ENCODE results near the gene FAM110D. TPM values are rescaled to one million over a fixed set of nuclear protein-coding genes. Genes with fewer than 3 reads are reported as not detected.

The FAM110D gene
- total RNA-seq, 4 donors from 2014 or later = 3.5 to 15.6 (median 6.8) TPM

DNA sequence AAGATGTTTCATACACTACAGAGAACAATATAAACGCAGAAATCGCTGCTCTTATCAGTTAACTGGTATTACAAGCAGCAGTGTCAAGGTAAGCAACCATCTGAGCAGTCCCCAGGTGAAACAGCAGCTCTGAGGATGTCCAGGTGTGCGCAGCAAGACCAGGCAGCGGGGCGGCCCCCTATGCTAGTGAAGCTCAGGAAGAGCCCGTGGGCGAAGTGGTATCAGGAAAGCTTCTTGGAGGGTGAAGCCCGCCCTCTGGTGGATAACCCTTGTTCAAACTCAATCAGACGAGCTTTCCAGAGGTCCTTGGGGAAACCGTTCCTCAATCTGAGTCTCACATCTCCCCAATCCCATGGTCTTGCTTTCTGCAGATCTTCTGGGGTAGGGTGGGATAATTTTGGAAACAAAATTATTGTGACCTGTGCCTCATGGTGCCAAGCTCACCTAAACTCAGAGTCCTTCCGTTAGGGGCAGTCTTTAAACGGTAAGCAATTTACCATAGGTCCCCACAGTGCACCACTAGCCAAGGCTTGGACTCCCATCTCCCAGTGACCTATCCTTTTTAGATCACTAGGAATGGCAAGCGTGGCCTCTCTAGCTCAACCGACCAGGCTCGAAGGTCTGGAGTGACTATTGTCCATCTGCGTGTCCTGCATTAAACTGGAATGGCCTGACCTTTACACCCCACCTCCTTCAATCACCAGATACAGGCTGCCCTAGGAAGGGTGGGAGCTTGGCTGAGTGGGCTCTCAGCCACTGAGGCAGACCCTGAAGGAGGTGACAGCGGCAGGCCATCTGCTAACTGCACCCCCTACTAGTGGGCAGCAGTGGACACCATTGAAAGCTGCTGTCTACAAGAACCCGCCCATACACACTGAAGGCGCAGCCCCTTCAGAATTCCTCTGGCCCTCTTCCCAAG, 13.6 kb upstream of the FAM110D start:
- Histone ChIP-seq H3K27me3 (no peaks in the 10 kb centered on the region), H3K4me3 (replicated peaks in 1 of 3) (no peak overlapping the region), H3K9me3 (no peaks in the 10 kb centered on the region), H3K36me3 (no peaks in the 10 kb centered on the region), H3K4me1 (peaks cover 4 to 6% of the 10 kb centered on the region in 2 donors), H3K27ac (no peak overlapping the region)
- WGBS, 2 donors = 26 to 28% methylated on average over 12 to 19 of the region's 19 CpGs
- intact Hi-C loops (cut with DNase I) = loop anchor here (2.0 to 10.0 kb wide), 2 partner anchors 40 to 110 kb away; no protein-coding TSS in a partner anchor
- DNase-seq = peak; percentile 88 to 89
- TF ChIP-seq POLR2A (IDR thresholded peaks at IDR 0.05) = no peak
- TF ChIP-seq, protein P1, sequence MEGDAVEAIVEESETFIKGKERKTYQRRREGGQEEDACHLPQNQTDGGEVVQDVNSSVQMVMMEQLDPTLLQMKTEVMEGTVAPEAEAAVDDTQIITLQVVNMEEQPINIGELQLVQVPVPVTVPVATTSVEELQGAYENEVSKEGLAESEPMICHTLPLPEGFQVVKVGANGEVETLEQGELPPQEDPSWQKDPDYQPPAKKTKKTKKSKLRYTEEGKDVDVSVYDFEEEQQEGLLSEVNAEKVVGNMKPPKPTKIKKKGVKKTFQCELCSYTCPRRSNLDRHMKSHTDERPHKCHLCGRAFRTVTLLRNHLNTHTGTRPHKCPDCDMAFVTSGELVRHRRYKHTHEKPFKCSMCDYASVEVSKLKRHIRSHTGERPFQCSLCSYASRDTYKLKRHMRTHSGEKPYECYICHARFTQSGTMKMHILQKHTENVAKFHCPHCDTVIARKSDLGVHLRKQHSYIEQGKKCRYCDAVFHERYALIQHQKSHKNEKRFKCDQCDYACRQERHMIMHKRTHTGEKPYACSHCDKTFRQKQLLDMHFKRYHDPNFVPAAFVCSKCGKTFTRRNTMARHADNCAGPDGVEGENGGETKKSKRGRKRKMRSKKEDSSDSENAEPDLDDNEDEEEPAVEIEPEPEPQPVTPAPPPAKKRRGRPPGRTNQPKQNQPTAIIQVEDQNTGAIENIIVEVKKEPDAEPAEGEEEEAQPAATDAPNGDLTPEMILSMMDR (IDR thresholded peaks at IDR 0.05) = peak; percentile 39 to 86 (median 72)

DNA sequence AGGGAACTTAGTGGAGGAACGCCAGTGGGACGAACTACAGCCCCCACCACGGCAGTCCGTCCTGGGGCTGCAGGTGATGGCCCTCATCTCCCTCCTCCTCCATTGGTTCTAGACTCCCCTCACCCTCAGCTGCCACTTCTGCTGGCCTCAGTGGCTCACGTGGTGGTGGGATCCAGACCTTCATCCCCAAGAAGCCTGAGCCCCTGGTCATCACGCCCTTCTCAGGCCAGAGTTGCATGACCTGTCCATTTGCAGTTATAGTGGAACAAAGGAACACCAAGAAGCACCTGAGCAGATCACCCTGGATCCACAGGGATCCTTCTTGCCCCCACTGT, 13.0 kb upstream of the FAM110D start:
- DNase-seq = no peak
- intact Hi-C loops (cut with DNase I) = loop anchor here (2.0 to 10.0 kb wide), 2 partner anchors 41 to 111 kb away; no protein-coding TSS in a partner anchor
- TF ChIP-seq, protein P1 (IDR thresholded peaks at IDR 0.05) = no peak
- no peak for TF ChIP-seq POLR2A (IDR thresholded peaks at IDR 0.05)

DNA sequence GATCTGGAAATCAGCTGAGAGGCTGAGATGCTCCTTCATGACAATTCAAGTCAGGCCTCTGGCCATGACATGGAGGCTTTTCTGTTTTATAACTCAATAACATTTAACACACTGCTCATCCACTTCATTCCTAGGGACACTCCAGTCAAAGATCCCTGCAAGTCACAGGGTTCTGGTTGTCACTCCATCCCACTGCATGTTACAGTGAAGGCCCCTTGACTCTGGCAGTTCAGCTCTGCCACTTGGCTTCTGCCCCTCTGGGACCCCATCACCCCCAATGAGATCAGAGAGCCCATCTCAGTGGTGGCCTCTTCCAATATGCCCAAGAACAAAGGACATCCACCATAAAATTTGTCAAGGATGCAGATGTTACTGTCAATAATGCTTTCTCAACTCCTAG, 10.0 kb upstream of the FAM110D start:
- no peak for DNase-seq
- no peaks in the 10 kb centered on the region for H3K27me3 ChIP-seq
- H3K27ac ChIP-seq = no peak overlapping the region
- no peaks in the 10 kb centered on the region for H3K9me3 ChIP-seq
- H3K36me3 ChIP-seq = no peaks in the 10 kb centered on the region
- no peak for TF ChIP-seq POLR2A (IDR thresholded peaks at IDR 0.05)
- TF ChIP-seq, protein P1 (IDR thresholded peaks at IDR 0.05) = no peak
- H3K4me1 ChIP-seq = no peaks in the 10 kb centered on the region
- H3K4me3 ChIP-seq (replicated peaks in 1 of 3) = no peak overlapping the region
- intact Hi-C loops (cut with DNase I) = loop anchor here (10.0 kb wide), 1 partner anchor 114 kb away; no protein-coding TSS in a partner anchor

More for the DNA sequence above, 13.0 kb upstream of the FAM110D start:
- Histone ChIP-seq H3K27ac (no peak overlapping the region), H3K36me3 (no peaks in the 10 kb centered on the region), H3K9me3 (no peaks in the 10 kb centered on the region), H3K4me3 (replicated peaks in 1 of 3) (no peak overlapping the region), H3K27me3 (no peaks in the 10 kb centered on the region), H3K4me1 (no peaks in the 10 kb centered on the region)
- 35 to 53% methylated on average over 6 of the region's 6 CpGs for WGBS, 2 donors

DNA sequence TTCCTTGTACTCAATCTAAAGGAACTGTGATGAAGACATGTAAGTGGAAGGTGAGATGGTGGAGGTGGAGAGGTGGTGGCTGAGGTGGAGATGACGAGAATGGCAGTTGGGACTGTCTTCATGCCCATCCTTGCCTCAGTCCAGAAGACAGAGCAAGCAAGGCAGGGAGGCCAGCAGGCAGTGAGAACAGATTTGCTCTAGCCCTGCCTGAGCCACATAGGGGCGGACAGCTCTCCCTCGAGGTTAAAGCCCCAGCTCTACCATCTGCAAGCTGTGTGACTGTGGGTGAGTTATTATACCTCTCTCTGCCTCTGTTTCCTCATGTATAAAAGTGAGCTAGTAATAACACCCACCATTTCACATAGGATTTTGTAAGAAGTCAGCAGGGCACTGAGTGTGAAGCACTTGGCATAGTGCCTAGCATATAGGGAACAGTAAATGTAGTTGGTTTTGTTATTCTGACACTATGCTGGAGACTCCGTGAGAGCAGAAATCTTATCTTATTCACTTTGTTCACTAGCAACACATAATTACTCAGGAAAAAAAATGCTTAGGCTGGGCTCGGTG, 4.8 kb upstream of the FAM110D start:
- intact Hi-C loops (cut with DNase I) = loop anchor here (10.0 kb wide), 1 partner anchor 259 kb away; no protein-coding TSS in a partner anchor
- H3K27me3 ChIP-seq = no peaks in the 10 kb centered on the region
- no peaks in the 10 kb centered on the region for H3K36me3 ChIP-seq
- TF ChIP-seq POLR2A (IDR thresholded peaks at IDR 0.05) = no peak
- TF ChIP-seq, protein P1 (IDR thresholded peaks at IDR 0.05) = no peak
- 60 to 63% methylated on average over 5 of the region's 5 CpGs for WGBS, 2 donors
- no peak for DNase-seq
- no peaks in the 10 kb centered on the region for H3K9me3 ChIP-seq
- H3K4me1 ChIP-seq = no peaks in the 10 kb centered on the region
- H3K4me3 ChIP-seq (replicated peaks in 1 of 3) = no peak overlapping the region
- H3K27ac ChIP-seq = no peak overlapping the region

DNA sequence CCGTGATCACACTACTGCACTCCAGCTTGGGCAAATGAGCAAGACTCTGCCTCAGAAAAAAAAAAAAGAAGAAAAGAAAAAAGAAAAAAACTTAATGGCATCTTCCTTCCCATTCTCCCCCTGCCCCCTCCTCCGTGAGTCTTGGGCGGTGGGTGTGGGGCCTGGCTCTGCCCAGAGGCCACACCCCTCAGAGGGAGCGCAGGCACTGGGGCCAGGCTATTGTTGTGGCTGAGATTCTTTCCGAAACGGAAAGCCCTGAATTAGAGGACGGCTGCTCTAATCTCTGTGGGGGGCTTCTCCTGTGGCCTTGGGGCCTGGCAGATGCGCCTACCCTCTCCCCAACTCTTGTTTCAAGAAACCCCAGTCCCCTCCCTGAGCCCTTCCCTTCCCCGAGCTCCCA, 4.1 kb upstream of the FAM110D start:
- Histone ChIP-seq H3K36me3 (no peaks in the 10 kb centered on the region), H3K9me3 (no peaks in the 10 kb centered on the region), H3K27me3 (no peaks in the 10 kb centered on the region), H3K4me1 (no peaks in the 10 kb centered on the region), H3K27ac (peak overlapping the region in 1 of 3 donors; percentile 22), H3K4me3 (replicated peaks in 1 of 3) (no peak overlapping the region)
- intact Hi-C loops (cut with DNase I) = loop anchor here (10.0 kb wide), 1 partner anchor 260 kb away; no protein-coding TSS in a partner anchor
- no peak for DNase-seq
- TF ChIP-seq, protein P1 (IDR thresholded peaks at IDR 0.05) = no peak
- no peak for TF ChIP-seq POLR2A (IDR thresholded peaks at IDR 0.05)
- WGBS, 2 donors = 62 to 63% methylated on average over 9 of the region's 9 CpGs

All from thyroid gland (tissue), 4 donors.